ENCODE data around the gene PTPN18. TPM values are rescaled to one million over a fixed set of nuclear protein-coding genes. Genes with fewer than 3 reads are reported as not detected.
"Not testable (repeated sequence)": the region's sequence is repeated elsewhere in the genome, so short reads cannot be mapped to it uniquely, and the experiment has no call there.

Gene PTPN18, protein sequence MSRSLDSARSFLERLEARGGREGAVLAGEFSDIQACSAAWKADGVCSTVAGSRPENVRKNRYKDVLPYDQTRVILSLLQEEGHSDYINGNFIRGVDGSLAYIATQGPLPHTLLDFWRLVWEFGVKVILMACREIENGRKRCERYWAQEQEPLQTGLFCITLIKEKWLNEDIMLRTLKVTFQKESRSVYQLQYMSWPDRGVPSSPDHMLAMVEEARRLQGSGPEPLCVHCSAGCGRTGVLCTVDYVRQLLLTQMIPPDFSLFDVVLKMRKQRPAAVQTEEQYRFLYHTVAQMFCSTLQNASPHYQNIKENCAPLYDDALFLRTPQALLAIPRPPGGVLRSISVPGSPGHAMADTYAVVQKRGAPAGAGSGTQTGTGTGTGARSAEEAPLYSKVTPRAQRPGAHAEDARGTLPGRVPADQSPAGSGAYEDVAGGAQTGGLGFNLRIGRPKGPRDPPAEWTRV
- total RNA-seq = 61.7 and 61.9 TPM in 2 replicates

DNA sequence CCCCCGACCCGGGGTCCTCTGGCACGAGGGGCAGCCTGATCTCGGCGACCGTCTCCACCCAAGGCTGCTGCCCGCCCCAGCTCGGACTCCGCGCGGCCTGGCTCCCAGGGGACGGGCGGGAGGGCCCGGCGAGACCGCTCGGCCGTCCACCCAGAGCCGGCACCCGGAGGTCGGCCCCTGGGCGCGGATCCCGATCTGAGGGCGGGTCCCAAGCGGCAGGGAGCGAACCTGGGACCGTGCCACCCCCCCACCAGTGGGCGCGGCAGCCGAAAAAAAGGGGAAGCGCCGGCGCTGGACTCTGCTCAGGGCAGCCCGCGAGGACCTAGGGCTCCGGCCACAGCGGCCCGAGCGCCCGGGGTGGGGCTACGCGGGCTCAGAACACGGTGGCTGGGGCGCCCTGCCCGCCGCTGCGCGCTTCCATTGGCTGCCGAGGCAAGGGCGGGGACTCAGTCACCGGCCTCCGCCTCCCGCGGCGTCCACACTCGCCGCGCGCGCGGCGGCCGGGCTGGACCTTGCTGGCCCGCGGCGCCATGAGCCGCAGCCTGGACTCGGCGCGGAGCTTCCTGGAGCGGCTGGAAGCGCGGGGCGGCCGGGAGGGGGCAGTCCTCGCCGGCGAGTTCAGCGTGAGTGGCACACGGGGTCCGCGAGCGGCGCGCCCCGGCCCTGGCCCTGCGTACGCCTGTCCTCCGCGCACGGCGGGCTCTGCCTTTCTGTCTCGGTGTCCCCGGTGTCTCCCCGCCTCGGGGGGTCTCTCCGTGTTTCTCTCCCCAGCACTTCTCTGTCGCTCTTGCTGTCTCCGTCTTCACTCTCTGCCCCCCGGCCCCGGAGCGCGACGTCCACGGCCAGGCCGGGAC is at the start of gene PTPN18:
PTPN18 (plus strand) TSS at position 479 of the 854 bp plus-strand sequence; CDS start at position 531, 52 bp downstream.
- Mint-ChIP-seq H3K4me1 (peaks cover 12% of the 10 kb centered on the region), H3K36me3 (ENCODE audit: low read depth) (peaks cover 3% of the 10 kb centered on the region), H3K9me3 (no peaks in the 10 kb centered on the region), H3K27me3 (no peaks in the 10 kb centered on the region), H3K4me3 (peak within 1 kb of the TSS; percentile 86), H3K27ac (peak within 1 kb of the TSS; percentile 15)
- peak; percentile 91 for DNase-seq
- intact Hi-C loops (cut with micrococcal nuclease) = loop anchor here (1.0 to 5.0 kb wide), 3 partner anchors 14 to 36 kb away; partner anchors contain the start of gene IMP4

DNA sequence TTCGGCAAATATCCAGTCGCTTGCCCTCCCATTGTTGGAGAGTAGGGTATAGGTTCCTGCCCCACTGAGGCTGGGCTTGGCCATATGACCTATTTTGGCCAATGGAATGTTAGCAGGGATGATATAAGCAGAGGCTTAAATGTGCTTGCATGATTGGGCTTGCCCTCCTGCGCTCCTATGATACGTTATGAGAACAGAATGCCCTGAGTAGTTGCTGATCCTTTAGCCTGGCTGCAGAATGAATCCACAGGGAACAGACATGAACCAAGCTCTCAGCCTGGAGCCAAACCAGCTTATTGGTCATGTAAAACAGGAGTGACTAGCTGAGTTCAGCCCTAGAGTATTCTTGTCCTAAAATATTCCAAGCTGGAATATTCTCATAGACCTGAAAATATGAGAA is 48.0 kb upstream of the PTPN18 start:
- Mint-ChIP-seq H3K4me3 (no peak overlapping the region), H3K27me3 (peaks cover 9% of the 10 kb centered on the region), H3K4me1 (no peaks in the 10 kb centered on the region), H3K9me3 (no peaks in the 10 kb centered on the region), H3K36me3 (ENCODE audit: low read depth) (no peaks in the 10 kb centered on the region), H3K27ac (no peak overlapping the region)
- intact Hi-C loops (cut with micrococcal nuclease) = no loop called here
- no peak for DNase-seq

DNA sequence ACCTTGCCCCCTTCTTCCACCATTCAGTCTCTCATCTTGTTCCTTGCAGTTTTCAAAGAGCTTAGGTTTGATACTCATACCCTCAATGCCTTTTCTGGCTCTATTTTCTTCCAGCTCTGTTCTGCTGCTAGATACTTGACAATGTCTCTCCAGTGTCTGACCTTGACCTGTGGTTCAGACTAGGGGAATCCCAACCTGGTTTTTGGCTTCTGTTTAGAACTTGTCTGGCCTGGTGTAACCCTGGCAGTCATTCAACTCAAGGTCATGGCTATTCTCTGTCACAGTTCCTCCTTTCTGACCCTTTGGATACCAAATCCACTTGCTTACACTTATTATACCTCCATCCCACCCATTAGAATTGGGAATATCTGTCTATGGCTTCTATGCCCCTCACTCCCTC is 45.0 kb upstream of the PTPN18 start:
- H3K4me1 Mint-ChIP-seq = no peaks in the 10 kb centered on the region
- H3K27ac Mint-ChIP-seq = no peak overlapping the region
- H3K27me3 Mint-ChIP-seq = peaks cover 9% of the 10 kb centered on the region

DNA sequence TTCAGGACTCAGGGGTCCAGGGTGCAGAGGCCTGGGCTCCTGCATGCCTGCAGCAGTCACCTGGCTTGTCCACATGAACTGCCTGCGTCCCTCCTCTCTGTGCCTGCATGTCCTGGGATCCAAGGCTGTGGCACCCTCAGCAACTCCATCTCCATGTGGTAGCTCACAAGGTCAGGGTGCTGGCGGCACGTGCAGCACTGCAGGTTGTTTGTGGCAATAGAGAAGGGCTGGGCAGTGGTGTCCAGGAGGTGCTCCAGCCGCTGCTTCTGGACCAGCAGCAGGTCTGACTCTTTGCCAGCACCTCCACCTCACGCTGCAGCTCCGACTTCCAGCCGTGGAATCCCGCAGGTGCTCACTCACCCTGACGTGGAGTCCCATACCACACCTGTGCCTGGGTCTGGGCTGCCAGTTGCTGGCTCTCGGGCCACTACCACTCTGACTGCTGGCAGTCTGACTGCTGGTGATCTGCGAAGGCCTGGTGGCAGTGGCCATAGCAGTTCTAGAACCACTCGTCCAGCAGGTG is 42.0 kb upstream of the PTPN18 start:
- no peaks in the 10 kb centered on the region for H3K9me3 Mint-ChIP-seq
- no peaks in the 10 kb centered on the region for H3K36me3 Mint-ChIP-seq (ENCODE audit: low read depth)

More for the DNA sequence above, 45.0 kb upstream of the PTPN18 start:
- intact Hi-C loops (cut with micrococcal nuclease) = no loop called here
- H3K9me3 Mint-ChIP-seq = no peaks in the 10 kb centered on the region
- no peaks in the 10 kb centered on the region for H3K36me3 Mint-ChIP-seq (ENCODE audit: low read depth)
- no peak overlapping the region for H3K4me3 Mint-ChIP-seq
- DNase-seq = peak; percentile 21

DNA sequence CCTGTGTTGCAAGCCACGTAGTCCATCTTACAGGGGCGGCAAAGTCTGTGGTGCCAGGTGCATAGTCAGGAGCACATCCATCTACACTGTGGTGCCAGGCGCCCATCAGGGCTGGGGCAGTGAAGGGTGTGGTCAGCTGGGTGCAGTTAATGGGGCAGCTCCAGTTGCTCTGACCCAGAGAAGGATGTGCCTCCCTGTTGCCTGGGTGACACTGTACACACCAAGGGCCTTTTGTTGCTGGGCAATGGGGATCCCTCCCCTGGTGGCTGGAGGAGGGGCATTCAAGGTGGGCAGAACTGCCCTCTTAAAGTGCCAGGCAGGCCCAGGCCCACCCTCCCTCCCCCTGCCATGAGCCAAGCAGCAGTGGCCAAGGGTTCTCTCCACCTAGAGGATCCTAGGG is 41.5 kb upstream of the PTPN18 start:
- intact Hi-C loops (cut with micrococcal nuclease) = no loop called here
- H3K4me3 Mint-ChIP-seq = no peak overlapping the region
- no peak overlapping the region for H3K27ac Mint-ChIP-seq
- no peaks in the 10 kb centered on the region for H3K27me3 Mint-ChIP-seq
- no peaks in the 10 kb centered on the region for H3K36me3 Mint-ChIP-seq (ENCODE audit: low read depth)
- DNase-seq = no peak
- H3K4me1 Mint-ChIP-seq = no peaks in the 10 kb centered on the region
- H3K9me3 Mint-ChIP-seq = no peaks in the 10 kb centered on the region

More for the DNA sequence above, 42.0 kb upstream of the PTPN18 start:
- DNase-seq = peak; percentile 43
- intact Hi-C loops (cut with micrococcal nuclease) = no loop called here
- Mint-ChIP-seq H3K4me3 (no peak overlapping the region), H3K4me1 (no peaks in the 10 kb centered on the region), H3K27me3 (no peaks in the 10 kb centered on the region), H3K27ac (no peak overlapping the region)

DNA sequence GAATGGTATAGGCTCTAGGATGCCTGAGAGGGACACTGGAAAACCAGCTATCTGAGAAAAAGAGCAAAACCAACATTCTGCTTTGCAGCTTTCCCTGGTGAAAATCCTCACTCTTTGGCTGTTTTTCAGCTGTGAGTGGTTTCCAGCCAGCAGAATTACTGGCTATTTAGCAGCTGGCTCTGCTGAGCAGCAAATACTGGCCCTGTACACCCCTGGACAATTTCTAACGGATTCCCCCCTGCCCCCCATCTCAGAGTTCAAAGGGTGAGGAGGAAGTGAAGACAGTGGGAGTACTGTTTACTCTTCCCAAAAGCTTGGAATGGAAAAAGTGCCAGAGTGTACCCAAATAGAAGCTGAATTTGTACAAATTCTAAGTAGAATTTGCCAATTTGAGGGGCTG is 39.3 kb upstream of the PTPN18 start:
- Mint-ChIP-seq H3K27ac (no peak overlapping the region), H3K9me3 (no peaks in the 10 kb centered on the region), H3K27me3 (peaks cover 7% of the 10 kb centered on the region), H3K4me3 (no peak overlapping the region), H3K36me3 (ENCODE audit: low read depth) (no peaks in the 10 kb centered on the region), H3K4me1 (no peaks in the 10 kb centered on the region)
- DNase-seq = peak; percentile 28
- intact Hi-C loops (cut with micrococcal nuclease) = no loop called here

DNA sequence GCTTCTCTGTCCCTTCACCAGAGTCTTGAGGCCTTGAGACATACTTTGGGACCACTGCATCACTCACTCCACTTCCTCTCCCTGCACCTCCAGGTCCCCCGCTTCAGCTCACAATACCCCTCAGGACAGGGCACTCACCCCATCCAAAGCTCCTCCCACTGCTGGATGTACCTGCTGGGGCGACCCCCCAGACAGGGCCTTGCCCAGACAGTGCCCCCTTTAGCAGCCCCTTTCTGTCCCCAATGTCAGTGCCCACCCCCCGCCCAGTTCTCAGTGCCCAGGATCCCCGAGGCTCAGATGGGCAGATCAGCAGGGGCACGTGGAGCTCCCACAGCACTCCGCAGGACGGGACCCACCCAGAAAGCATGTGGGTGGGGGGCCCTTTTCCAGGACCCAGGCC is 37.0 kb upstream of the PTPN18 start:
- peak; percentile 31 for DNase-seq
- Mint-ChIP-seq H3K36me3 (ENCODE audit: low read depth) (no peaks in the 10 kb centered on the region), H3K4me3 (no peak overlapping the region), H3K9me3 (no peaks in the 10 kb centered on the region), H3K27me3 (peaks cover 21% of the 10 kb centered on the region), H3K4me1 (no peaks in the 10 kb centered on the region), H3K27ac (no peak overlapping the region)
- intact Hi-C loops (cut with micrococcal nuclease) = no loop called here

DNA sequence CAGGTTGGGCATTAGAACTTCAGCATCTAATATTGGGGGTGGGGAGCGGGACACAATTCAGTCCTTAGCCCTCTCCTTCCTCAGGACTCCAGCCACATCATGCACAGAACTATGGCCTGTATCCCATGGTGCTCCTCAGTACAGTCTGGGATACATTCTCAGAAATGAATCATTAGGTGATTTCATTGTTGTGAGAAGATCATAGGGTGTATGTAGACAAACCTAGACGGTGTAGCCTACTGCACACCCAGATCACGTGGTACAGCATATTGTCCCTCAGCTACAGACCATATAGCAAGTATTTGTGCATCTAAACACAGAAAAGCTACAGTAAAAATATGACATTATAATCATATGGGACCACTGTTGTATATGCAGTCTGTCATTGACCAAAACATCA is 36.3 kb upstream of the PTPN18 start:
- Mint-ChIP-seq H3K4me1 (no peaks in the 10 kb centered on the region), H3K36me3 (ENCODE audit: low read depth) (no peaks in the 10 kb centered on the region), H3K9me3 (no peaks in the 10 kb centered on the region), H3K27ac (no peak overlapping the region), H3K4me3 (no peak overlapping the region), H3K27me3 (peaks cover 24% of the 10 kb centered on the region)
- DNase-seq = peak; percentile 22
- intact Hi-C loops (cut with micrococcal nuclease) = no loop called here

DNA sequence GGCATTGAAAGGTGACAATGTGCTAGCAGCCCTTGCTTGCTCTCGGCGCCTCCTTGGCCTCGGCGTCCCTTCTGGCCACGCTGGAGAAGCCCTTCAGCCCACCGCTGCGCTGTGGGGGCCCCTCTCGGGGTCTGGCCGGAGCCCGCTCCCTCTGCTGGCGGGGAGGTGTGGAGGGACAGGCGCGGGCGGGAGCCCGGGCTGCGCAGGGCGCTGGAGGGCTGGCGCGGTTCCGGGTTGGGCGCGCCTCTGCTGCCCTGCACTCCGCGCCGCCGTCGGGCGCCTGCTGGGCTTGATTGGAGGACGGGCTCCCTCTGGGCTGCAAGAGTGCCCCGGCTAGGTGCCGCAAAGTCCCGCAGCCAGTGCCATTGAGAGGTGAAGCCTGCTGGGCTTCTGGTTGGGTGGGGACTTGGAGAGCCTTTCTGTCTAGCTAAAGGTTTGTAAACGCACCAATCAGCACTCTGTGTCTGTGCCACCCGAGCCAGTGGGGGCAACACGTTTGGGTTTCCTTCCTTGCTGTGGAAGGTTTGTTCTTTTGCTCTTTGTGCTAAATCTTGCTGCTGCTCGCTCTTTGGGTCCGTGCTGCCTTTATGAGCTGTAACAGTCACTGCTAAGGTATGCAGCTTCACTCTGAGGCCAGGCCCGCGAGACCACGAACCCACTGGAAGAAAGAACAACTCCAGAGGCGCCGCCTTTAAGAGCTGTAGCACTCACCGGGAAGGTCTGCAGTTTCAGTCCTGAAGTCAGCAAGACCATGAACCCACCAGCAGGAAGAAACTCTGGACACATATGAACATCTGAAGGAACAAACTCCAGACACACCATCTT is 27.9 kb upstream of the PTPN18 start:
- H3K36me3 Mint-ChIP-seq (ENCODE audit: low read depth) = no peaks in the 10 kb centered on the region
- H3K4me1 Mint-ChIP-seq = peaks cover 5% of the 10 kb centered on the region
- no peak overlapping the region for H3K4me3 Mint-ChIP-seq
- intact Hi-C loops (cut with micrococcal nuclease) = no loop called here
- H3K27me3 Mint-ChIP-seq = peaks cover 44% of the 10 kb centered on the region
- no peak overlapping the region for H3K27ac Mint-ChIP-seq
- H3K9me3 Mint-ChIP-seq = no peaks in the 10 kb centered on the region
- DNase-seq = no peak

DNA sequence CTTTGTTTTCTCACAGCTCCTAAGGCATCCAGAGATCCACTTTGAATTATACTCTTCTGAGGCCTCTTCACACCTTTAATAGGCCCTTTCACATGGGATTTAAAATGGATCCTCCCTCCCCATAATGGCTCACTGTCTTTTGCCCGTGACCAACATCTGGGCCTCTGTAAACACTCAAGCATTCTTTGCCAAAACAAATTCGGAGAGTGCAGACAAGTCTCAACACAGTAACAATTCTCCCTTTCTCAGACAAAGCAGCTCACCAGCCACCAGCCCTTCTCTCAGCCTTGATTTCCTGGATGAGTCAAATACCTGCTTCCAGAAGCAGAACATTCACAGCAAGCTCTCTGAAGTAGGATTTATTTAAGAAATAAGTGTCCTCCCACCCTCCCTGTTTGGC is 27.1 kb upstream of the PTPN18 start:
- peaks cover 5% of the 10 kb centered on the region for H3K4me1 Mint-ChIP-seq
- H3K36me3 Mint-ChIP-seq (ENCODE audit: low read depth) = no peaks in the 10 kb centered on the region
- no peak for DNase-seq
- no peaks in the 10 kb centered on the region for H3K9me3 Mint-ChIP-seq
- intact Hi-C loops (cut with micrococcal nuclease) = no loop called here
- H3K27me3 Mint-ChIP-seq = peaks cover 36% of the 10 kb centered on the region
- H3K27ac Mint-ChIP-seq = no peak overlapping the region
- no peak overlapping the region for H3K4me3 Mint-ChIP-seq

DNA sequence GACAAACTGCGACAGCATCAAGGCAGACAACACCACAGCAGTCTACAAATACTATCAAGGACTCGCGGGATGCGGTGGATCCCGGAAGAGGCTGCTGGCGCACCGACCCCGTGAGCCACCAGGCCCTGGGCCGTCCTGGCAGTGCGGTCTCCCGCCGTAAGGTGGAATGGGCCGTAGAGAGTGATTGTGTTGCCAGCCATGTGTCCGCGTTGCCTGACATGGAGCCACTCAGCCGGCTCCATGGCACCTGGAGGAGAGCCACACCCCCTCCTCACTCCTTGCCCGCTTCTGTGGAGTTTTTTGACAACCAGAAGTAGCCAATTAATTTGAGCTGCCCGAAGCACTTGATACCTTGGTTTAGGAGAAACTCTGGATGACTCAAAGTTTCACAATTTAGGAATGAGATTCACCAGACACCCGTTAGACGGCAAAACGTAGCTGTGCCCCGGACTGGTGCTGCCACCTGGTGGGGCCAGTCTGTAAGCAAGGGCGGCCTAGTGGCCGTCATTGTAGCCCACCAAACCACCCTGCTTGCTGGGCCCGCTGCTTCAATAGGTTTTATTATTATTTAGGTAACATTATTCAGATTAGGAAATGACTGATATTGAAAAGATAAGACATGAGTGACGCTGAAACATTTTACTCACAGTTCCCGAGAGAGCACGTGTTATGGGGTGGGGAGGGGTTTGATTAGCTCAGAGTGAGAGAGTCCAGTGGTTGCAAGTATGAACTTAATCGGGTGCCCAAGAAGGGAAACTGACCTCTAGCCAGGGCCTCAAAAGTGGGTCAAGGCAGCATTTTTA is 23.4 kb upstream of the PTPN18 start:
- intact Hi-C loops (cut with micrococcal nuclease) = loop anchor here (1.0 to 2.0 kb wide), 2 partner anchors 150 to 396 kb away; partner anchors contain the start of gene MZT2B
- Mint-ChIP-seq H3K9me3 (no peaks in the 10 kb centered on the region), H3K4me1 (peaks cover 5% of the 10 kb centered on the region), H3K27ac (no peak overlapping the region), H3K4me3 (peak overlapping the region; percentile 52), H3K36me3 (ENCODE audit: low read depth) (no peaks in the 10 kb centered on the region), H3K27me3 (peaks cover 33% of the 10 kb centered on the region)
- DNase-seq = peak; percentile 91

DNA sequence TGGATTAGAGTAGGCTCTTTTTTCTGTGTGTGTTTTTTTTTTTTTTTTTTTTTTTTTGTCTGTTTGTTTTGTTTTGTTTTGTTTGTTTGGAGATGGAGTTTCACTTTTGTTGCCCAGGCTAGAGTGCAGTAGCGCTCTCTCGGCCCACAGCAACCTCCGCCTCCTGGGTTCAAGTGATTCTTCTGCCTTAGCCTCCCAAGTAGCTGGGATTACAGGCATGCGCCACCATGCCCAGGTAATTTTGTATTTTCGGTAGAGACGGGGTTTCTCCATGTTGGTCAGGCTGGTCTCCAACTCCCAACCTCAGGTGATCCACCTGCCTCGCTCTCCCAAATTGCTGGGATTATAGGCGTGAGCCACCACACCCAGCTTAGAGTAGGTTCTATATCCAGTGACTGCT is 22.6 kb upstream of the PTPN18 start:
- not testable (repeated sequence) for H3K4me1 Mint-ChIP-seq; H3K9me3 Mint-ChIP-seq; H3K27ac Mint-ChIP-seq; H3K36me3 Mint-ChIP-seq (ENCODE audit: low read depth); DNase-seq; H3K4me3 Mint-ChIP-seq
- peaks cover 31% of the 10 kb centered on the region for H3K27me3 Mint-ChIP-seq
- intact Hi-C loops (cut with micrococcal nuclease) = loop anchor here (2.0 kb wide), 1 partner anchor 150 kb away; the partner anchor contains the start of gene MZT2B
